LoVo (cell line): ENCODE measurements around the gene NLRC5.

Experiments
- DNase-seq: peaks from one replicate; pipeline ENCODE4 v3.0.0-alpha.2; 2016; ENCODE audit warnings: low spot score

Gene NLRC5

GRCh38 chr16:57131351-57131970, 142.1 kb downstream of the NLRC5 start:
- DNase-seq, result no peak

GRCh38 chr16:57132470-57132869, 143.1 kb downstream of the NLRC5 start:
- no peak for DNase-seq

GRCh38 chr16:57133031-57133430, 143.7 kb downstream of the NLRC5 start:
- no peak for DNase-seq
